GM13977 (cell line): ENCODE data around the gene LRP8.

Experiments used
- DNase-seq: peaks from one replicate; pipeline ENCODE4 v3.0.0; 2012; ENCODE audit warnings: low spot score
- in situ Hi-C: fragments of 300-500 bp; cut with MboI; formaldehyde crosslinking; loops from one replicate; pipeline ENCODE4 v1.12.0; 2022; ENCODE audit warnings: low sequenced_read_pairs, low pct_unique_long_range_greater_than_20kb, mixed read lengths, inconsistent platforms; ENCODE audit not compliant: unreplicated experiment
- TF ChIP-seq, protein P1 (sequence below): IDR thresholded peaks from 2 replicates; pipeline ENCODE4 v1.5.1; 2012; ENCODE audit warnings: mild to moderate bottlenecking, control low read depth; ENCODE audit not compliant: insufficient read depth; ENCODE audit errors: extremely low read depth, missing control alignments

LRP8 gene

DNA sequence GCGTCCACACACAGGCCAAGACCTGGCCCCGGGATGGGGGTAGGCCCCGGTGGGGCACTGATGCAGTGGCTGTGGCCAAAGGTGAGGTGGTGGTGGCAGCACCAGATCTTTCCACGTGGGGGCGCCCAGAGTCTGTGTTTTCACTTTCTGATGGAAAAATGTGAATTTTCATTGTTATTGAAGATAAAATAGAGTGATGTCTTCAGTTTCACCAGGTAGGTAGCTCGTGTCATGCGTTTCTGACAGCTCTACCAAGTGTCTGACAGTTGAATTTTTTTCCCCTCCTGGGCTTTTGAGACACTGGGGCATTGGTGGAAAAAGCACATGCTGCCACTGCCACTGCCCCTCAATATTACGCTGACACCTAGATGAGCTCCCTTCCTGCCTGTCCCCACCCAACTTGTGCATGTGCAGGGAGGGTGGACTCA lies 49.6 kb downstream of the LRP8 start:
- in situ Hi-C loops = loop anchor here (5.0 kb wide), 1 partner anchor 114 kb away; no protein-coding TSS in a partner anchor
- TF ChIP-seq, protein P1, sequence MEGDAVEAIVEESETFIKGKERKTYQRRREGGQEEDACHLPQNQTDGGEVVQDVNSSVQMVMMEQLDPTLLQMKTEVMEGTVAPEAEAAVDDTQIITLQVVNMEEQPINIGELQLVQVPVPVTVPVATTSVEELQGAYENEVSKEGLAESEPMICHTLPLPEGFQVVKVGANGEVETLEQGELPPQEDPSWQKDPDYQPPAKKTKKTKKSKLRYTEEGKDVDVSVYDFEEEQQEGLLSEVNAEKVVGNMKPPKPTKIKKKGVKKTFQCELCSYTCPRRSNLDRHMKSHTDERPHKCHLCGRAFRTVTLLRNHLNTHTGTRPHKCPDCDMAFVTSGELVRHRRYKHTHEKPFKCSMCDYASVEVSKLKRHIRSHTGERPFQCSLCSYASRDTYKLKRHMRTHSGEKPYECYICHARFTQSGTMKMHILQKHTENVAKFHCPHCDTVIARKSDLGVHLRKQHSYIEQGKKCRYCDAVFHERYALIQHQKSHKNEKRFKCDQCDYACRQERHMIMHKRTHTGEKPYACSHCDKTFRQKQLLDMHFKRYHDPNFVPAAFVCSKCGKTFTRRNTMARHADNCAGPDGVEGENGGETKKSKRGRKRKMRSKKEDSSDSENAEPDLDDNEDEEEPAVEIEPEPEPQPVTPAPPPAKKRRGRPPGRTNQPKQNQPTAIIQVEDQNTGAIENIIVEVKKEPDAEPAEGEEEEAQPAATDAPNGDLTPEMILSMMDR = peak; percentile 91

DNA sequence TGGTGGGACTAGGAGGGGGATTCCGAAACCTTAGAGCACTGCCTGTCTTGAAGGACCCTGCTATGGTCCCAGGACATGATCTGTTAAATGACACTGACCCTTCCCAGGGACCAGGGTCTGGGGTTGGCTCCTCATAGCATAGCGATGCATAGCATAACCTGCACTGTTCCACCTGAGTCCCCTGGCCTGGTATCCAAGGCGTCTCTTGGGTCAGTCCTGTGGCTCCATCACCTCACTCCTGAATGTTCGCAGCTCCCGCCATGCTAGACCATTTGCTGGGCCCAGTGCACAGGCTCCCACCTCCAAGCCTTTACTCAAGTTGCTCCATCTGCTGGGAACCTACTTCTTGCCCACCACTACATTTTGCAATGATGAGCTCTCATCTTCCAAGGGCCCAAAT lies 50.5 kb downstream of the LRP8 start:
- TF ChIP-seq, protein P1 = no peak
- no peak for DNase-seq
- in situ Hi-C loops = loop anchor here (5.0 kb wide), 1 partner anchor 115 kb away; no protein-coding TSS in a partner anchor

More for the DNA sequence above, 49.6 kb downstream of the LRP8 start:
- DNase-seq = peak; percentile 88

DNA sequence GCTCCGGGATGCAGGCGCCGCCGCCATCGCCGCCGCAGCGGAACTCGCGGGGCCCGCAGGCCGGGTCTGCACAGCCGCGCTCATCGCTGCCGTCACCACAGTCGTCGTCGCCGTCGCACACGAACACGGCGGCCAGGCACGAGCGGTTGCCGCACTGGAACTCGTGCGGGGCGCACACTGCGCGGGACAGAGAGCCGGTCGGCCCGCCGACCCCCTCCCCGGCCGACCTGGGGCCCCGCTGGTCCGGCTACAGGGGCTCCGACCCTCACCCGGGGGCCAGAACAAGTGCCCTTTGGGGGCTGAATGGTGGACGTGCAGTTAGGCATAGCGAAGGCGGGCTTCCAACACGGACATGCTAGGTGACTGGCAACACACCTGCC lies 51.0 kb downstream of the LRP8 start:
- TF ChIP-seq, protein P1 = no peak
- in situ Hi-C loops = loop anchor here (5.0 kb wide), 1 partner anchor 115 kb away; no protein-coding TSS in a partner anchor
- no peak for DNase-seq

DNA sequence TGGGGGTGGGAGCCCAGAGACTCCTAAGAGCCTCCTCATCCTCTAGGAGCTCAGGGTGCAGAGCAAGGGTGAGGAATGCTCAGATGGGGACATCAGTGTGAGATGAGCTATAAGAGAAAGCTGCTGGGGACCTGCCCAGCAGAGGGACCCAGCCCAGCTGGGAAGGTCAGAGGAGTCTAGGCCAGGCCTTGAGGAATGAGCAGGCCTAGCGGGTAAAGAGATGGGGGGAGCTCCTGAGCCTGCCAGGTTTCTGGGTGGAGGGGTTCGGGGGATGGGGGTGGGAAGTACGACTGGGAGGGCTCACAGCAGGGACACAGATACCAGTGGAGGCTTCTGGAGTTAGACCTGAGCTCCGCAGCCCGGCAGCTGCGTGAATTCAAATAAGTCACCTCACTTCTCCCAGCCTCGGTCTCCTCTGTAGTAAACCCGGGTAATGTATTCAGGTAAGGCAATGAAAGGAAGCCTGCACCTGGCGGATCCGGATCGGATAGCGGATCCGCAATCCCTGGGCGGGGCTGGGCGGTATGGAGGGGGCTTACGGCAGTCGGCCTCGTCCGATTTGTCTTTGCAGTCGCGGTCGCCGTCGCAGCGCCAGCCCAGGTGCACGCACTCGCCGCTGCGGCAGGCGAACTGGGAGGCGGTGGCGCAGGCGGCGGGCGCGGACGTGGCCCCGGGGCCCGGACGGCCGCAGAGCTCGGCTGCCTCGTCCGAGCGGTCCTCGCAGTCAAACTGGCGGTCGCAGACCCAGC lies 51.5 kb downstream of the LRP8 start:
- in situ Hi-C loops = loop anchor here (5.0 kb wide), 1 partner anchor 116 kb away; no protein-coding TSS in a partner anchor
- DNase-seq = no peak
- TF ChIP-seq, protein P1 = no peak

DNA sequence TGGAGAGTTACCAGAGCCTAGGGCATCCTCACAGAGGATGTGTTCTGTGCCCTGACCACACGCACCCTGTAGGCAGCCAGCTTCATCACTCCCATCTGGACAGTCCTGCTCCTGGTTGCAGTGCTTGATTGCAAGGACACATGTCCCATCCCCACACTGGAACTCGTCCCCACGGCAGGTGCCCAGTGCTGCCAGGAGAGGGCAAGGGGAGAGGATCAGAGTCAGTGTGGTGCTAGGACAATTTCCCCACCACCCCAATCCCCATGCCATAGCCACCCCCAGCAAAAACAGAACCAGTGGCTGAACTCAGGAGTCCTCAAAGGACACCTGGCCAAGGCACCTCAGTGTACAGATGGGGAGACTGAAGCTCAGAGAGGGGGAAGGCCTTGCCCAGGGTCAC lies 52.3 kb downstream of the LRP8 start:
- TF ChIP-seq, protein P1 = no peak
- in situ Hi-C loops = loop anchor here (5.0 kb wide), 1 partner anchor 117 kb away; no protein-coding TSS in a partner anchor
- no peak for DNase-seq

DNA sequence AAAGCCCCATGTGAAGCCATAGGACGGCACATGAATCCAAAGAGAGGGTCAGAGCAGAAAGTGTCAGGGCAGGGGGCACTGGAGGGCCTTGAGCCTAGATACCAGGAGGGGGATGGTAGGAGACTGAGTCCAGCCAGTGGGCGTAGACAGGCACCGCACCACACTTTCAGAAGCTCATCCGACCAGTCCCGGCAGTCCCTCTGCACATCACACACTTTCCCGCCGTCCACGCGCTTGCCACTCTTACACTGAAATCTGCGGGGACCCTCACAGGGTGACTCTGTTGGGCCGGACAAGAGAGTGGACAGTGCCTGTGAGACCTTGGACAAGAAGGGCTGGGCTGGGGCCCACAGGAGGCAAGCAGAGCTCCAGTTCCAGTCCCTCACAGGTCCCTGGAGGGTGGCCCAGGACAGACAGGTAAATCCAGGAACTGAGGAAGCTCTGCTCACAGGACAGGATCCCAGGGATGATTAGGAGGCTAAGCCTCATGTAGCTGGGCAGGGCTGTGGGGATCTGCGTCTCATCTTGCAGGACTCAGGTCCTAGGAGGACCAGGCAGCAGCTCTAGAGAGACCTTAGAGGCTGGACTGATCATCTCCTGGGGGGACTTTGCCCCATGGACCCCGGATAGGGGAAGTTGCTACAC lies 53.2 kb downstream of the LRP8 start:
- in situ Hi-C loops = loop anchor here (5.0 kb wide), 1 partner anchor 118 kb away; no protein-coding TSS in a partner anchor
- TF ChIP-seq, protein P1 = no peak
- no peak for DNase-seq
